ENCODE data around the gene NOC4L.
"Not testable (repeated sequence)": the region's sequence is repeated elsewhere in the genome, so short reads cannot be mapped to it uniquely, and the experiment has no call there.

The NOC4L gene

GRCh38 chr12:132124766-132125425 lies 19.4 kb upstream of the NOC4L start:
- DNase-seq, result no peak

- no peak for DNase-seq
Observed at GRCh38 chr12:132125736-132126135, 18.5 kb upstream of the NOC4L start.

DNA sequence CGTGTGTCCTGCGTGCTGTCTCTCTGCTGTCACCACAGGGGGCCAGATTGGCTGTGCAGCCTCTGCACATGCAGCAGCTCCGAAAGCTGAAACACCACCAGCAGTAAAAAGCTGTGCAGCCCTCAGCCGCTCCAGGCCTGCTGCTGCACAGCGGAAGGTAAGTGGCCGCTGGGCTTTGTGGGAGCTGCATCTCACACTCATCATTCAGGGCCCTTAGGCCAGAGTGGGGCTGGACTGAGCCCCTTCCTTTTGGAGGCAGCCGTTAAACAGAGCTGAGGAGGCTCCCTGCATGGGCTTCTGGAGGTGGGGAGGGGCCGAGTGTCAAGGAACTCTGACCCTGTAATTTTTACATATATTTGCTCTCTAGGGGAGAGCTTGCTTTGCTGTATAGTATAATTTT lies 17.2 kb upstream of the NOC4L start:
- DNase-seq, result no peak

- no peak for DNase-seq
Observed at GRCh38 chr12:132129007-132129406, 15.2 kb upstream of the NOC4L start.

- DNase-seq, result no peak
Observed at GRCh38 chr12:132130690-132131089, 13.6 kb upstream of the NOC4L start.

DNA sequence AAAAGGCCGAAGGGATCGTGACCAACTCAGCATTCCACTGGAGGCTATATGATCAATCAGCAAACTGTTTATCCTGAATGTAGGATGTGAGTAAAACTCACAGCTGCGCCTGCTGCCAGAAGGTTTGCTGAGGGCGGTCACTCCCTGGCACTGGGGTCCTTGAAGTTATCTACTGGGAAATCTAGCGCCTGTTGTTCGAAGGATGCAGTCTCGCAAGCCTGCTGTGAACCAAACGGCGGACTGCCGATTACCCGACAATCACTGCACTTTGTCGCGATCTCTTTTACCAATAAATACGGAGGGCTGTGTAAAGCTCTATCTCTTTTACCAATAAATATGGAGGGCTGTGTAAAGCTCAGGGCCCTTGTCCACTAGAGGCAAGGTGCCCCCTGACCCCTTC lies 13.0 kb upstream of the NOC4L start:
- DNase-seq, result no peak

DNA sequence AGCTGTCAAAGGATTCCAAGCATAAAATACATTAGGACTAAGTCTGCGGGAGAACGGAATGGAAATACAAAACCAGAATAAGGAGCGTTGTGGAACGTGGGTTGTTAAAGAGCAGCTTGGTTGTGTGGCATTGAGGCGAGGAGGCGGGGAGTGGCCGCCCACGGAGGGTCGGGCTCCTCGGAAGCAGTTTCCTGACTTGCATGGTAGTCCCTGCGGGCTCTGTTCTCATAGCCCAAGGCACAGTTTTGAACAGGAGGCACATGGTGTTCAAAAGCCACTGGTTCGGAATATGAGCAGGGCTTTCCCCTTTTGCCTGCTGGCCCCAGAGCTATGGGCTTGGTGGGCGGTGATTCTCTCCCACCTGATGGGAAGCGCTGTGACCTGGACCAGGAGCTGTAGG lies 12.3 kb upstream of the NOC4L start:
- no peak for DNase-seq

GRCh38 chr12:132132609-132133430 lies 11.4 kb upstream of the NOC4L start:
- DNase-seq, result no peak

DNA sequence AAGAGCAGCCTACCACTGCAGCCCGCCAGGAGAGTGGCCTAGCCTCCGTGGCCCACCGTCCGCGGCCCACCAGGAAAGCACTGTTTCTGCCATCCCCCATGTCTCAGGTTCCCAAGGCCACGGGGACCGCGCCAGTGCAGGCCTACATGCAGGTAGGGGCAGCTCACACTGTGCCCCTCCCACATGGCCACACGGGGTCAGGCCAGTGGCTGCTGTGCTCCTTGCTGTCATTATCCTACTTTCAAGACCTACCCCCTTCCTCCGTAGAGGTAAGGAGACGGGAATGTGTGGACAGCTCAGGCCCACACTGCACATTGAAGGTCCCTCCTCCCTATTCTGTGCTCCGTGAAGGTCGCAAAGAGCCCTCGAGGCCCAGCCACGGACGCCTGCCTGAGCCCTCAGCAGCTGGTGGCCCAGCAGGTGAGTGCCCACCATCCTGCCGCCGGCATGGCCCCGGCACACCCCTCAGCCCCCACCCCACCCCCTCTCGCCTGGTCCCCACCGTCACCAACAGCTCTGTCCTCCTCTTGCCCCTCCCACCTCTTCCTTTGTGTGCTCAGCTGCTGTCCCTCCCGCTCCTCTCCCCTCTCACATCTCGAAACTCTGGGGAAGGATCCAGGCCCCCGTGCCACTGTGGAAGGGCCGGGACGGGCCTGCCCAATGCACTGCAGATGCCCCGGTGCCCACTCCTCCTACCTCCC lies 10.2 kb upstream of the NOC4L start:
- DNase-seq, result no peak

- not testable (repeated sequence) for DNase-seq
Observed at GRCh38 chr12:132134653-132135183, 9.5 kb upstream of the NOC4L start.

DNA sequence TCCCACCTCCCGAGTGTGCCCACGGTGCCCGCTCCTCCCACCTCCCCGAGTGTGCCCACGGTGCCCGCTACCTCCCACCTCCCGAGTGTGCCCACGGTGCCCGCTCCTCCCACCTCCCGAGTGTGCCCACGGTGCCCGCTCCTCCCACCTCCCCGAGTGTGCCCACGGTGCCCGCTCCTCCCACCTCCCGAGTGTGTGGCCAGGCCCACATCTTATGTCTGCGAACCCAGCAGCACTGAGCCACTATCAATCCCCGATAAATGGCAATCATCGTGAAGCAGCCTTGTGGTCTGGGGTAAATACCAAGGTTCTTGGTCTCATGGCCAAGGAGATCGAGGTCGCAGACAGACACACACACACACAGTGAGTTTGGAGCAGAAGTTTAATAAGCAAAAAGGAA lies 8.0 kb upstream of the NOC4L start:
- DNase-seq, result not testable (repeated sequence)

GRCh38 chr12:132137483-132138125 lies 6.7 kb upstream of the NOC4L start:
- DNase-seq, result no peak

GRCh38 chr12:132138941-132139871 lies 5.1 kb upstream of the NOC4L start:
- DNase-seq, result no peak

GRCh38 chr12:132139912-132140311 lies 4.3 kb upstream of the NOC4L start:
- DNase-seq, result no peak

DNA sequence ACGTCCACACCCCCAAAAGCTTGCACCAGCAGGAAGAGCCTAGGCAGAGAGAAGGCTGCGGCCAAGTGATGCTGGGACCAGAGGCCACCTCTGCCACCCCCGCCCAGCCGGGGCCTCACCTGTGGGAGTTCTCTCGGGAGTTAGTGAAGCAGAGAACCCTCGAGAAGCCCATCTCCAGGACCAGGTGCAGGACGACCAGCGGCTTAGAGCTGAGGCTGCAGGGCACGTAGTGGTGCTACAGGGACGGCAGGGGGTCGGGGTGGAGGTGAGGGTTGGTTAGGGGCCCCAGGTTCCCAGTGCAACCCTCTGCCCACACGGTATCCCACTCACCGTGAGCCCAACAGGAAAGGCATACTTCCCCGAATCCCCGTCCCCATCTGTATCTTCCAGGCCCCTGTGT lies 3.8 kb upstream of the NOC4L start:
- no peak for DNase-seq

DNA sequence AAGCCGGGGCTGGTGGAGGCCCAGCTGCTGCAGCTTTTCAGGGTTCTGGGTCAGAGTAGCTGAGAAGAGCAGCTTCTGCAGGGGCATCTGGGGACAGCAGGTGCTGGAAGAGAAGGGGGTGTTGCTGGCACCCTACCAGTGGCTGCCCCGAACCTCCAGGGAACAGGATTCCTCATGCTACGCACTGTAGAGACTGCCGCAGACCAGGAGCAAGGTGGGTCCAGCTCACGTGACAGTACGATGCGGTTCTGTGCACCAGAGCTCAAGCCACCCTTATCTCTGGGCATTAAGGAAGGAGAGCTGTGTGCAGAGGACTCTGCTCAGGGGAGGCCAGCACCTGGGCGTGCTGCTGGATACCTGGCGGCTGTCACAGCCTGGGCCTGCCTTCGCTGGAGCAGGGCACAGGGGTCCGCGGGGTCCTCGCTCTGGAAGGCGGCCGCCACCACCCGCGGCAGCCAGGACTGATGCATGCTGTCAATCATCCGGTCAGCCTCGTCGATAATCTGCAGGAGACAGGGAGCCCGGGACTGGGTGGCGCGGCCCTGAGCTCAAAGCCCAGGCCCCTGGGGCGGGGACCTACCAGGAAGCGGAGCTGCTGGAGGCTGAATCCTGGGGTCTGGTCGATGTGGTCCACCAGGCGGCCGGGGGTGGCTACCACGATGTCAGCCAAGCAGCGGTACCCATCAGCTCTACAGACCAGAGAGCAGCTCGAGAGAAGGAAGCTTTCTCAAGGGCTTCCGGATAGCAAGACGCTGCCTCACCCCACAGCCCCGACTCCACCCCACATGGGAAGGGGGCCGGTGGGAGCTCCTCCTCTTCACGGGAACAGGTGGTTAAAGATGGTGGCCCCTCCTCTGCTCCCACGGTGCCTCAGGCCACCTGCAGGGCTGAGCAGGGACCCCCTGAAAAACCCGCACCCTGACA lies 3.1 kb upstream of the NOC4L start:
- no peak for DNase-seq

- DNase-seq, result no peak
Observed at GRCh38 chr12:132141976-132142678, 2.1 kb upstream of the NOC4L start.

GRCh38 chr12:132142679-132143335 lies 1.4 kb upstream of the NOC4L start:
- DNase-seq, result no peak

- no peak for DNase-seq
Observed at GRCh38 chr12:132143336-132144071, 753 bp upstream of the NOC4L start.
